H1 (cell line): ENCODE measurements around the gene PRELID1. TPM values are rescaled to one million over a fixed set of nuclear protein-coding genes. Genes with fewer than 3 reads are reported as not detected.

Source experiments
- CBX5 ChIP-seq: fragments of 300-800, 300-1000 bp; sonication (generic); IDR thresholded peaks from 2 replicates; pipeline ENCODE4 v1.7.1; 2016; ENCODE audit warnings: antibody characterized with exemption, low read length, low read depth
- KDM5A ChIP-seq: fragments of 200-600 bp; IDR thresholded peaks from 2 replicates; pipeline ENCODE4 v1.7.1; 2012; ENCODE audit warnings: mild to moderate bottlenecking, low read length, inconsistent platforms, mixed read lengths
- PHF8 ChIP-seq: fragments of 200-600 bp; sonication (generic); conservative IDR thresholded peaks from 2 replicates; pipeline ENCODE4 v1.7.1; 2012; ENCODE audit warnings: low read depth, mild to moderate bottlenecking, inconsistent platforms, low read length, moderate library complexity
- RFX5 ChIP-seq: IDR thresholded peaks from 2 replicates; pipeline ENCODE4 v1.6.1; 2011; ENCODE audit warnings: low read depth, low read length, improper control_type of control experiment, borderline replicate concordance
- polyA plus RNA-seq, 7 experiments: library from polyadenylated mRNA; depleted of rRNA in 3 of 7; stranded (reverse) in 5 of 7; unstranded in 2 of 7; fragments of >200 nt in 5 of 7; fragments of 200-250 nt in 2 of 7; gene quantifications; 1 replicate in 5 of 7; 2 replicates in 1 of 7; 4 replicates in 1 of 7; pipeline versions ENCODE4 v1.2.1 to v1.2.3, GENCODE V29; 2011 to 2013; ENCODE audit warnings: missing spikeins in 2 of 7, mixed read lengths in 2 of 7
- total RNA-seq: library from RNA; stranded (reverse); fragmentation: NEBNext Ultra II Directional; extraction: Animal tissue kit (Norgen Biotek cat#: 25700); gene quantifications from 2 replicates; pipeline ENCODE4 v1.2.1, GENCODE V29; 2021
- TF ChIP-seq, protein P1 (sequence below), 3 experiments: IDR thresholded peaks; 1 replicate in 2 of 3; 2 replicates in 1 of 3; pipeline versions ENCODE4 v1.5.1 to v1.6.1; 2011; ENCODE audit warnings: low read length in 3 of 3, mild to moderate bottlenecking in 3 of 3, inconsistent platforms in 2 of 3, low read depth in 1 of 3, moderate library complexity in 1 of 3; ENCODE audit not compliant: insufficient read depth in 1 of 3; ENCODE audit errors: control extremely low read depth in 1 of 3

The PRELID1 gene
- total and polyA plus RNA-seq, 2 of the 8 experiments (the other 6 are each of a cell fraction or from before 2014, with no cell fraction given) = 272 to 428 TPM

- TF ChIP-seq KDM5A (no peak), PHF8 (no peak), RFX5 (no peak), CBX5 (no peak)
- TF ChIP-seq, protein P1, sequence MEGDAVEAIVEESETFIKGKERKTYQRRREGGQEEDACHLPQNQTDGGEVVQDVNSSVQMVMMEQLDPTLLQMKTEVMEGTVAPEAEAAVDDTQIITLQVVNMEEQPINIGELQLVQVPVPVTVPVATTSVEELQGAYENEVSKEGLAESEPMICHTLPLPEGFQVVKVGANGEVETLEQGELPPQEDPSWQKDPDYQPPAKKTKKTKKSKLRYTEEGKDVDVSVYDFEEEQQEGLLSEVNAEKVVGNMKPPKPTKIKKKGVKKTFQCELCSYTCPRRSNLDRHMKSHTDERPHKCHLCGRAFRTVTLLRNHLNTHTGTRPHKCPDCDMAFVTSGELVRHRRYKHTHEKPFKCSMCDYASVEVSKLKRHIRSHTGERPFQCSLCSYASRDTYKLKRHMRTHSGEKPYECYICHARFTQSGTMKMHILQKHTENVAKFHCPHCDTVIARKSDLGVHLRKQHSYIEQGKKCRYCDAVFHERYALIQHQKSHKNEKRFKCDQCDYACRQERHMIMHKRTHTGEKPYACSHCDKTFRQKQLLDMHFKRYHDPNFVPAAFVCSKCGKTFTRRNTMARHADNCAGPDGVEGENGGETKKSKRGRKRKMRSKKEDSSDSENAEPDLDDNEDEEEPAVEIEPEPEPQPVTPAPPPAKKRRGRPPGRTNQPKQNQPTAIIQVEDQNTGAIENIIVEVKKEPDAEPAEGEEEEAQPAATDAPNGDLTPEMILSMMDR (IDR thresholded peaks at IDR 0.05; ENCODE audit: control extremely low read depth in 1 of 3, insufficient read depth in 1 of 3, low read depth in 1 of 3, low read length in 3 of 3) = no peak
Observed at GRCh38 chr5:177276886-177277285, 26.7 kb upstream of the PRELID1 start (continued).
